Measurements from ENCODE around the gene RTN4RL2.

The RTN4RL2 gene

GRCh38 chr11:57460022-57460757 is at the start of gene RTN4RL2:
TSS of gene RTN4RL2 (plus strand) at chr11:57460528. CDS start at chr11:57460866, 338 bp downstream.
- DNase-seq (ENCODE audit: low read depth in 2 of 2), result no peak

GRCh38 chr11:57413681-57414080 is 46.6 kb upstream of the RTN4RL2 start:
- no peak for DNase-seq (ENCODE audit: low read depth in 2 of 2)

- DNase-seq (ENCODE audit: low read depth in 2 of 2), result no peak
Observed at GRCh38 chr11:57414612-57415212, 45.6 kb upstream of the RTN4RL2 start.

GRCh38 chr11:57416436-57416835 is 43.9 kb upstream of the RTN4RL2 start:
- no peak for DNase-seq (ENCODE audit: low read depth in 2 of 2)

- DNase-seq (ENCODE audit: low read depth in 2 of 2), result no peak
Observed at GRCh38 chr11:57417056-57417455, 43.3 kb upstream of the RTN4RL2 start.

GRCh38 chr11:57418131-57418530 is 42.2 kb upstream of the RTN4RL2 start:
- DNase-seq (ENCODE audit: low read depth in 2 of 2), result no peak

- no peak for DNase-seq (ENCODE audit: low read depth in 2 of 2)
Observed at GRCh38 chr11:57419146-57419545, 41.2 kb upstream of the RTN4RL2 start.

GRCh38 chr11:57421066-57421465 is 39.3 kb upstream of the RTN4RL2 start:
- DNase-seq (ENCODE audit: low read depth in 2 of 2), result no peak

- DNase-seq (ENCODE audit: low read depth in 2 of 2), result no peak
Observed at GRCh38 chr11:57421805-57422204, 38.5 kb upstream of the RTN4RL2 start.

DNA sequence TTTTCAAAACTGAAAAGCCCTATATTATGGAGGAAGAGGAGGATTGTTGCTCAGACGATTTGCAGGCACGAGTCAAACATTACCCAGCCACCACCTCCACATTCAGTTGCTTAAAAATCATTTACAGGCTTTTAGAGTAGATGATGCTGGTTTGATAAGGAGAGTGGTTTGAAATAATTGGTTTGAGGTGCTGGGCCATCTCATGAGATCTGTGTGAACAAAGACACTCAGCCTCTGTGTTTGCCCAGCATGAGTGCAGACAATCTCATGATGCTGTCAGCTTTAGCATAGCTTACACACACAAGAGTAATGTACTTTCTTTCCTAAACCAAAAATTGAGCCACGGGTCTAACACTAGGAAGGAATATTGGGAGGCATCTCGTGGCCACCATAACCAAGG is 37.7 kb upstream of the RTN4RL2 start:
- DNase-seq (ENCODE audit: low read depth in 2 of 2), result no peak

DNA sequence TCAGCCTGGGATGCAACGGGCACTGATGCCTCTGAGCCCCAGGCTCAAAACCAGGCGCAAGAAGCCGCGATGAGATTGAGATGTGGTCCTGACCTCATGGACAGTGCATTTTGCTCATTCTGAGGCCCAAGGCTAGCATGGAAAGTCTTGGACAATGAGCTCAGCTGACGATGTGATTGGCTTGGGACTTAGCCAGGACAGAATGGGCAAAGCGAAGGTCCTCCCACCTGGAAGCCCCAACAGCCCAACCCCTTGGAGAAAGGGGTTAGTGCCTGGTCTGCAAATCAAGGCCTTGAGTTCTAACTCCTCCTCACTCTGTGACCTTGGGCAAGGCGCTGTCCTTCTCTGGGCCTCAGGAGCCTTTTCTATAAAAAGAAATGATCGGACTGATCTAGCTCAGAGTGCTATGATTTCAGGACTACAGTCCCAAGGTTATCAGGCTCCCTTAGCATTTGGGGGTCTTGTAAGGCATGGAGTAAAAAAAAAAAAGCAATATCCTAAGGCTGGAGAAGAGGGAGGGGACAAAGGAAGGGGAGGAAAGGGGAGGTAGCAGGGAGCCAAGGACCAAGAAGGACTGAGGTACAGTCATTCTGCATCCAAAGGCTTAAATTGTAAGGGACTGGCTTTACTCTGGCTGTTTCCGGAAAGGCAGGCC is 36.1 kb upstream of the RTN4RL2 start:
- DNase-seq (ENCODE audit: low read depth in 2 of 2), result no peak

- peak; percentile 62 to 65 for DNase-seq (ENCODE audit: low read depth in 2 of 2)
Observed at GRCh38 chr11:57424792-57425564, 35.4 kb upstream of the RTN4RL2 start.

DNA sequence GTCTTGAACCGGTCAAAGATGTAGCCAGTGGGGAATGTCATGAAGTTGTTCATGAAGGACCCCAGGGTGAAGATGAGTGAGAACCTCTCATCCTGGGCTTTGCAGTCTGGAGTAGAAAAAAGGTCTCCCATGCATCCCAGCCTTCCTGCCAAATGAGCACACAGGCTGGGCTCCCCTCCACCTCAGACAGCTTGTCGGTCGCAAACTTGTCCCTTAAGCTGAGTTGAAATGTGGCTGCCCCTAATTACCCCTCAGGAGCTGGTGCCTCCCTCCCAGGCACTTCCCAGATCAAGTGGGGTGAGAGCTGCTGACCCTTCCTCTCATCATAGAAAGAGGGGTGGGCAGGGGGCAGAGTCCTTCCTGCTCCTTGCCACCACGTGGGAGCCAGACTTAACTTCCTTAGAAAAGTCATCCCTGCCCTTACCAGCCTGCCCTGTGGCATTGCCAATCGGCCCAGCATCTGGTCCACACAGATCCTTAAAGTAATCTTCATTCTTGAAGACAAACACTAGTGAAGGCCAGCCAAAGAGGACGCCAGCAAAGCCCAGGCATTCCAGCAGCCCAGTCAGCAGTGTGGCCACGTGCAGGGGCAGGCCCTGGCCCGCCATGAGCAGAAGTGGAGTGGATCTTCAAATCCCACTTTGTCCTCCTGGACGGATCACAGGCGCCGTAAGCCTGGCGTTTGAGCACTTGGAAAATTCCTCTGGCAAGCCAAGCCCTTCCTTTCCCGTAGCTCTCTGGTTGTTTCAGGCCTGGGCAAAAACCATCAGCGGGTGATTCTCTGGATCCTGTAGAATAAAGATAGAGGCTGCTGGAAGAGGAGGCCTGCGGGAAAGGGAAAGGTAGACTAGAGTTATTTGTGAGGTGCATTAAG is 34.5 kb upstream of the RTN4RL2 start:
- DNase-seq (ENCODE audit: low read depth in 2 of 2), result no peak

- no peak for DNase-seq (ENCODE audit: low read depth in 2 of 2)
Observed at GRCh38 chr11:57426439-57426928, 33.8 kb upstream of the RTN4RL2 start.

- peak; percentile 19 to 70 for DNase-seq (ENCODE audit: low read depth in 2 of 2)
Observed at GRCh38 chr11:57426929-57427726, 33.2 kb upstream of the RTN4RL2 start, which contains the start of gene SLC43A3. TSS of gene SLC43A3 (minus strand) at chr11:57427121. CDS start at chr11:57426172, 949 bp downstream.

GRCh38 chr11:57427727-57428082 is 32.6 kb upstream of the RTN4RL2 start:
- no peak for DNase-seq (ENCODE audit: low read depth in 2 of 2)

DNA sequence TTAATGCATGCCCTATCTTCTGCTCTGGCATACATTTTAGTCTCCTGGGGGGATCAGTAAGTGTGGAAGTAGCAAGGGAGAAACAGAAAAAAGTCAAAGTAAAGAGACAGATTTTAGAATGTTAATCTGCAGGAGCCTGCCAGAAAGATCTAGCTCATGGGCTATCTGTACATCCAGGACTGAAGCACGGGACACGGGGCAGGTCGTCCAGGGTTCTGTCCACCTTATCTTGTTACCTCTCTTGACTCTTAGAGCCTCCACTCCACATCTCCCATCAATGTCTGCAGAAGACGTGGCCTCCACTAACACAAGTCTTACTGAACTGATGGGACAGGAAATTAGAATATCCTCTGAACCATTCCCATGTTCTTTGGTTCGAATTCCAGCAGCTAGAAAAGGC is 31.7 kb upstream of the RTN4RL2 start:
- no peak for DNase-seq (ENCODE audit: low read depth in 2 of 2)

DNA sequence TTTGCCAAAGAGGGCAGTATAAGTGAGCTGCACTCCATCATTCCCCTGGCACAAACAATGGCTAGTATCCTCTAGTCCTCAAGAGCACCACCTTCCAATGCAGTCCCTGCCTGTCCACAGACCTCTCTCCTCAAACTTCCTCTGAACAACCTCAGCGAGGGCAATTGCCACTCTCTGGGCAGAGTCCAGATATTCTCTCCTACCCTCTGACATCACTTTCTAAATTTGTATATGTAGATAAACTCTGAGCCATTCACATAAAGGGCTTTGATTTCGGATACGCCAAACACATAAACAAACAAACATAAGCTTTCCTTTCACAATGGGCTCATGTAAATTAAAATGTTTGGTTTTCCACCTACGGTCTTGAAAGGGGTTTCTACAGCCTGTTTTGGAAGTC is 30.4 kb upstream of the RTN4RL2 start:
- no peak for DNase-seq (ENCODE audit: low read depth in 2 of 2)

DNA sequence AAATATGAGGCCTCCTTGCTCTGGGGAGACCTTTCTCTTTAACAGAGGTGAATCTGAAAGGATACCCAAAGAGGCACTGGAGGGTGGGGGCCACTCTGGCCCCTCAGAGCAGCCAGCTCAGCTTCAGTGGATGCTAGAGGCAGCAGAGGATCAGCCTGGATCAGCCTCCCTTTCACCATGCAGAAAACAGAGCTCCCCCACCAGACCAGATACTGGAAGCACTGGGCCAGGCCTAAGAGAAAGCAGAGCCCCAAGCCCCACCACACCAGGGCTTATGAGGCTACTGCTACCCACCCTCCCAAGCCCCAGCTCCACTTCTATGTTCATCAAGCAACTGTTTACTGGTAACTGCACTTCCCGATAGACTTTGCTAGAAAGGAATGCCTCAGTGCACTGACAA is 29.4 kb upstream of the RTN4RL2 start:
- DNase-seq (ENCODE audit: low read depth in 2 of 2), result no peak

- DNase-seq (ENCODE audit: low read depth in 2 of 2), result no peak
Observed at GRCh38 chr11:57432149-57432561, 28.2 kb upstream of the RTN4RL2 start.

All from stimulated activated CD4-positive, alpha-beta T cell treated with anti-CD3 and anti-CD28 coated beads, Interleukin-1b, Interleukin-23, amount 100 ng/mL, for 1 hour (primary cell).